ENCODE data around the gene MED12L. TPM values are rescaled to one million over a fixed set of nuclear protein-coding genes. Genes with fewer than 3 reads are reported as not detected.

Gene MED12L
- polyA plus RNA-seq, 1 of the 3 experiments (the other 2 are of a cell fraction), result 0.03 TPM

GRCh38 chr3:151351219-151351618, 265.8 kb downstream of the MED12L start (continued):
- TF ChIP-seq IRF3 (IDR thresholded peaks at IDR 0.05; ENCODE audit: low read depth, low read length) (no peak), POLR2AphosphoS5 (IDR thresholded peaks at IDR 0.05; ENCODE audit: low read depth, low read length) (no peak), CTCF (IDR thresholded peaks at IDR 0.05) (no peak)

- Histone ChIP-seq H3F3A (replicated peaks; ENCODE audit: insufficient read depth) (no peaks in the 10 kb centered on the region), H3K79me2 (ENCODE audit: insufficient read depth) (no peaks in the 10 kb centered on the region), H3K4me1 (ENCODE audit: control insufficient read depth in 1 of 2, insufficient read depth in 2 of 2, low read depth in 1 of 2, low read length in 1 of 2) (peaks cover 0 to 2% of the 10 kb centered on the region in 2 experiments; a peak in 1 of 4 replicates), H3K27ac (ENCODE audit: low read depth in 2 of 2, low read length in 1 of 2) (no peak overlapping the region), H3K9me3 (no peaks in the 10 kb centered on the region), H3K27me3 (ENCODE audit: insufficient read depth) (peaks cover 14% of the 10 kb centered on the region; the same call in 1 of the 2 replicates), H3K9me2 (no peaks in the 10 kb centered on the region), H3K4me2 (no peak overlapping the region), H3K4me3 (ENCODE audit: low read depth in 2 of 2, low read length in 1 of 2) (no peak overlapping the region), H4K20me1 (ENCODE audit: insufficient read depth) (no peaks in the 10 kb centered on the region), H3K9ac (no peak overlapping the region), H3K36me3 (replicated peaks in 1 of 2; ENCODE audit: control insufficient read depth in 1 of 2, insufficient read depth in 2 of 2, low read length in 1 of 2) (no peaks in the 10 kb centered on the region), H2AFZ (ENCODE audit: low read depth) (no peak overlapping the region)
- ChIA-PET CTCF (no interaction called here), POLR2A (no interaction called here)
- 42% methylated on average over 4 of the region's 4 CpGs for WGBS (ENCODE audit: low lambda C conversion rate)
- DNase-seq, result no peak
- no peak for TF ChIP-seq RAD21 (IDR thresholded peaks at IDR 0.05; ENCODE audit: low read length)
These were observed 266.2 kb downstream of the MED12L start for GRCh38 chr3:151351648-151352047.

- Histone ChIP-seq H3K9ac (no peak overlapping the region), H3K27ac (ENCODE audit: low read depth in 2 of 2, low read length in 1 of 2) (no peak overlapping the region), H3K9me2 (no peaks in the 10 kb centered on the region), H2AFZ (ENCODE audit: low read depth) (no peak overlapping the region), H3K4me2 (no peak overlapping the region), H3K9me3 (no peaks in the 10 kb centered on the region), H3K4me3 (ENCODE audit: low read depth in 2 of 2, low read length in 1 of 2) (no peak overlapping the region), H3K79me2 (ENCODE audit: insufficient read depth) (no peaks in the 10 kb centered on the region), H3K27me3 (ENCODE audit: insufficient read depth) (0 out of 2 replicates have a peak, but pooled peaks cover 5% of the 10 kb centered on the region), H4K20me1 (ENCODE audit: insufficient read depth) (no peaks in the 10 kb centered on the region), H3F3A (replicated peaks; ENCODE audit: insufficient read depth) (no peaks in the 10 kb centered on the region), H3K36me3 (replicated peaks in 1 of 2; ENCODE audit: control insufficient read depth in 1 of 2, insufficient read depth in 2 of 2, low read length in 1 of 2) (no peaks in the 10 kb centered on the region), H3K4me1 (ENCODE audit: control insufficient read depth in 1 of 2, insufficient read depth in 2 of 2, low read depth in 1 of 2, low read length in 1 of 2) (peaks cover 0 to 3% of the 10 kb centered on the region in 2 experiments; a peak in 2 of 4 replicates)
- TF ChIP-seq YY1 (IDR thresholded peaks at IDR 0.05; ENCODE audit: low read depth) (no peak), NFIC (IDR thresholded peaks at IDR 0.05; ENCODE audit: borderline replicate concordance) (no peak), IRF3 (IDR thresholded peaks at IDR 0.05; ENCODE audit: low read depth, low read length) (no peak), POLR2AphosphoS5 (IDR thresholded peaks at IDR 0.05; ENCODE audit: low read depth, low read length) (no peak), MXI1 (IDR thresholded peaks at IDR 0.05; ENCODE audit: low read depth, low read length) (no peak), MAX (IDR thresholded peaks at IDR 0.05; ENCODE audit: low read depth) (no peak), SMC3 (IDR thresholded peaks at IDR 0.05; ENCODE audit: low read depth, low read length) (no peak)
- WGBS (ENCODE audit: low lambda C conversion rate), result 32% methylated on average over 2 of the region's 2 CpGs
- peak; percentile 2 for DNase-seq
- ChIA-PET CTCF (no interaction called here), POLR2A (no interaction called here)
These were observed 271.5 kb downstream of the MED12L start for GRCh38 chr3:151356794-151357462.

All from SK-N-SH (cell line).